Measurements from ENCODE around the gene TTC33.

DNA sequence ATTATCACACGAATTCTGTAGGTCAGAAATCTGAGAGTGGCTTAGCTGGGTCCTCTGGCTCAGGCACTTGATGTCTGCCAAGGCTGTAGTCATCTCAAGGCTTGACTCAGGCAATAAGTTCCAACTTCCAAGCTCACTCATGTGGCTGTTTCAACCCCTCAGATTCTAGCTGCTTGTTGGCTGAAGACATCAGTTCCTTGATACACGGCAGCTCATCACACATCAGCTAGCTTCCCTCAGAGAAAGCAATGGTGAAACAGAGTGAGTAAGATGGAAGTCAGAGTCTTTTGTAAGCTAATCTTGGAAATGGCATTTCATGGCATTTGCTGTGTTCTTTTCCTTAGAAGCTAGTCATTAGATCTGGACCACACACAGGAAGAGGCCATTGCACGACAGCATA is 280.2 kb downstream of the TTC33 start:
- TF ChIP-seq CTCF (IDR thresholded peaks at IDR 0.05) (no peak), POLR2A (IDR thresholded peaks at IDR 0.05) (no peak)

All from right lobe of liver (tissue), 4 donors.